Activated T-cell treated with anti-CD3 and anti-CD28 coated beads, Interleukin-2, amount 50 U/mL, for 24 hours (primary cell): ENCODE measurements around the gene IFI16.
"Not testable (repeated sequence)": the region's sequence is repeated elsewhere in the genome, so short reads cannot be mapped to it uniquely, and the experiment has no call there.

Experiments
- DNase-seq: peaks from one replicate; pipeline ENCODE4 v3.0.0-alpha.2; 2020
- H3K27ac Mint-ChIP-seq: 2 replicates; pipeline ENCODE4 v1.8.0; 2020; ENCODE audit warnings: mild to moderate bottlenecking, mixed read lengths
- H3K27me3 Mint-ChIP-seq: 2 replicates; pipeline ENCODE4 v1.8.0; 2020; ENCODE audit warnings: mixed read lengths
- H3K36me3 Mint-ChIP-seq: 2 replicates; pipeline ENCODE4 v1.8.0; 2020; ENCODE audit warnings: low read depth, mixed read lengths
- H3K4me1 Mint-ChIP-seq: 2 replicates; pipeline ENCODE4 v1.8.0; 2020; ENCODE audit warnings: low read depth, mixed read lengths
- H3K4me3 Mint-ChIP-seq: 2 replicates; pipeline ENCODE4 v1.8.0; 2020; ENCODE audit warnings: mild to moderate bottlenecking, moderate library complexity, mixed read lengths
- H3K9me3 Mint-ChIP-seq: 2 replicates; pipeline ENCODE4 v1.8.0; 2020; ENCODE audit warnings: mixed read lengths

IFI16 gene

GRCh38 chr1:159088546-159089183 lies 79.0 kb downstream of the IFI16 start:
- Mint-ChIP-seq H3K4me1 (peaks cover 52% of the 10 kb centered on the region), H3K36me3 (no peaks in the 10 kb centered on the region), H3K4me3 (peak overlapping the region; percentile 35), H3K27ac (peak overlapping the region; percentile 96), H3K9me3 (no peaks in the 10 kb centered on the region), H3K27me3 (no peaks in the 10 kb centered on the region)
- DNase-seq, result no peak

GRCh38 chr1:159089184-159089791 lies 79.6 kb downstream of the IFI16 start:
- H3K9me3 Mint-ChIP-seq, result no peaks in the 10 kb centered on the region
- DNase-seq, result no peak
- no peaks in the 10 kb centered on the region for H3K27me3 Mint-ChIP-seq
- peak overlapping the region; percentile 96 for H3K27ac Mint-ChIP-seq
- peak overlapping the region; percentile 30 for H3K4me3 Mint-ChIP-seq
- no peaks in the 10 kb centered on the region for H3K36me3 Mint-ChIP-seq
- peaks cover 52% of the 10 kb centered on the region for H3K4me1 Mint-ChIP-seq

- H3K27me3 Mint-ChIP-seq, result no peaks in the 10 kb centered on the region
- peak overlapping the region; percentile 9 for H3K4me3 Mint-ChIP-seq
- no peaks in the 10 kb centered on the region for H3K9me3 Mint-ChIP-seq
- peaks cover 52% of the 10 kb centered on the region for H3K4me1 Mint-ChIP-seq
- peak overlapping the region; percentile 96 for H3K27ac Mint-ChIP-seq
- no peaks in the 10 kb centered on the region for H3K36me3 Mint-ChIP-seq
- no peak for DNase-seq
These were observed 80.8 kb downstream of the IFI16 start for GRCh38 chr1:159090286-159091179.

- Mint-ChIP-seq H3K27me3 (no peaks in the 10 kb centered on the region), H3K4me1 (peaks cover 52% of the 10 kb centered on the region), H3K36me3 (no peaks in the 10 kb centered on the region), H3K27ac (peak overlapping the region; percentile 88), H3K9me3 (no peaks in the 10 kb centered on the region), H3K4me3 (peak overlapping the region; percentile 27)
- DNase-seq, result no peak
These were observed 81.5 kb downstream of the IFI16 start for GRCh38 chr1:159091180-159091560.

GRCh38 chr1:159091607-159092031 lies 81.9 kb downstream of the IFI16 start:
- no peaks in the 10 kb centered on the region for H3K9me3 Mint-ChIP-seq
- peaks cover 2% of the 10 kb centered on the region for H3K27me3 Mint-ChIP-seq
- DNase-seq, result no peak
- peaks cover 52% of the 10 kb centered on the region for H3K4me1 Mint-ChIP-seq
- H3K4me3 Mint-ChIP-seq, result peak overlapping the region; percentile 27
- peak overlapping the region; percentile 88 for H3K27ac Mint-ChIP-seq
- no peaks in the 10 kb centered on the region for H3K36me3 Mint-ChIP-seq

GRCh38 chr1:159092036-159092760 lies 82.5 kb downstream of the IFI16 start:
- Mint-ChIP-seq H3K4me3 (peak overlapping the region; percentile 27), H3K27me3 (peaks cover 5% of the 10 kb centered on the region), H3K27ac (peak overlapping the region; percentile 88), H3K9me3 (no peaks in the 10 kb centered on the region), H3K36me3 (no peaks in the 10 kb centered on the region), H3K4me1 (peaks cover 49% of the 10 kb centered on the region)
- DNase-seq, result no peak

GRCh38 chr1:159098596-159098995 lies 88.9 kb downstream of the IFI16 start:
- H3K9me3 Mint-ChIP-seq, result no peaks in the 10 kb centered on the region
- no peaks in the 10 kb centered on the region for H3K4me1 Mint-ChIP-seq

GRCh38 chr1:159100589-159100988 lies 90.9 kb downstream of the IFI16 start:
- Mint-ChIP-seq H3K4me1 (no peaks in the 10 kb centered on the region), H3K27ac (no peak overlapping the region), H3K4me3 (no peak overlapping the region), H3K36me3 (no peaks in the 10 kb centered on the region), H3K9me3 (no peaks in the 10 kb centered on the region), H3K27me3 (peaks cover 60% of the 10 kb centered on the region)
- DNase-seq, result no peak

More at GRCh38 chr1:159098596-159098995, 88.9 kb downstream of the IFI16 start:
- Mint-ChIP-seq H3K27ac (no peak overlapping the region), H3K27me3 (peaks cover 56% of the 10 kb centered on the region), H3K36me3 (no peaks in the 10 kb centered on the region), H3K4me3 (no peak overlapping the region)
- DNase-seq, result no peak

GRCh38 chr1:159103021-159103420 lies 93.3 kb downstream of the IFI16 start:
- DNase-seq, H3K4me3 Mint-ChIP-seq, H3K9me3 Mint-ChIP-seq, H3K4me1 Mint-ChIP-seq, H3K27ac Mint-ChIP-seq, H3K36me3 Mint-ChIP-seq: not testable (repeated sequence)
- H3K27me3 Mint-ChIP-seq, result peaks cover 72% of the 10 kb centered on the region
